Measurements from ENCODE around the gene MCTP1.
"Not testable (repeated sequence)": the region's sequence is repeated elsewhere in the genome, so short reads cannot be mapped to it uniquely, and the experiment has no call there.

The MCTP1 gene

DNA sequence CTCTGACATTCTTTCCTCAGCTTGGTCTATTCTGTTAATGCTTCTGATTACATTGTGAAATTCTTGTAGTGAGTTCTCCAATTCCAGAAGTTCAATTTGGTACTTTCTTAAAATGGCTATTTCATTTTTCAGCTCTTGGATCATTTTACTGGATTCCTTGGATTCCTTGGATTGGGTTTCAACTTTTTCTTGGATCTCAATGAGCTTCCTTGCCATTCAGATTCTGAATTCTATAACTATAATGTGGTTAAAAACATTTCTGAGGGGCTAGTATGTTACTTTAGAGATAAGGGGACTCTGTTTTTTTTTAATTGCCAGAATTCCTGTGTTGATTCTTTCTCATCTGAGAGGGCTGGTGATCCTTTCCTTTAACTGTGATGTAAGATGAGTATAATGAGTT is 136.4 kb downstream of the MCTP1 start:
- Histone ChIP-seq H3K27me3 (ENCODE audit: control insufficient read depth, insufficient read depth, low read length) (no peaks in the 10 kb centered on the region), H3K9ac (ENCODE audit: low read length) (no peak overlapping the region), H3K4me3 (ENCODE audit: low read length) (no peak overlapping the region), H3K9me3 (ENCODE audit: control insufficient read depth, low read depth, low read length) (no peaks in the 10 kb centered on the region), H3K4me1 (ENCODE audit: control insufficient read depth, low read depth, low read length) (no peaks in the 10 kb centered on the region), H3K36me3 (ENCODE audit: control insufficient read depth, low read depth, low read length) (no peaks in the 10 kb centered on the region), H3K27ac (ENCODE audit: low read length) (no peak overlapping the region)

DNA sequence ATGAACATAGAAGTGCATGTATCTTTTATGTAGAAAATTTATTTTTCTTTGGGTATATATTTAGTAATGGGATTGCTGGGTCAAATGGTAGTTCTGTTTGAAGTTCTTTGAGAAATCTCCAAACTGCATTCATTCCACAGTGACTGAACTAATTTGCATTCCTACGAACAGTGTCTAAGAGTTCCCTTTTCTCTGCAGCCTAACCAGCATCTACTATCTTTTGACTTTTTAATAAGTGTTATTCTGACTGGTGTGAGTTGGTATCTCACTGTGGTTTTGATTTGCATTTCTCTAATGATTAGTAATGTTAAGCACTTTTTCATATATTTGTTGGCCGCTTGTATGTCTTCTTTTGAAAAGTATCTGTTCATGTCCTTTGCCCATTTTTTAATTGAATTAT is 141.0 kb downstream of the MCTP1 start:
- not testable (repeated sequence) for H3K36me3 ChIP-seq (ENCODE audit: control insufficient read depth, low read depth, low read length); H3K27me3 ChIP-seq (ENCODE audit: control insufficient read depth, insufficient read depth, low read length); H3K9ac ChIP-seq (ENCODE audit: low read length); H3K27ac ChIP-seq (ENCODE audit: low read length); H3K4me1 ChIP-seq (ENCODE audit: control insufficient read depth, low read depth, low read length); H3K9me3 ChIP-seq (ENCODE audit: control insufficient read depth, low read depth, low read length); H3K4me3 ChIP-seq (ENCODE audit: low read length)

GRCh38 chr5:95142145-95142544 is 142.7 kb downstream of the MCTP1 start:
- no peaks in the 10 kb centered on the region for H3K36me3 ChIP-seq (ENCODE audit: control insufficient read depth, low read depth, low read length)
- H3K9me3 ChIP-seq (ENCODE audit: control insufficient read depth, low read depth, low read length), result no peaks in the 10 kb centered on the region
- no peaks in the 10 kb centered on the region for H3K4me1 ChIP-seq (ENCODE audit: control insufficient read depth, low read depth, low read length)
- H3K4me3 ChIP-seq (ENCODE audit: low read length), result no peak overlapping the region
- no peaks in the 10 kb centered on the region for H3K27me3 ChIP-seq (ENCODE audit: control insufficient read depth, insufficient read depth, low read length)
- H3K27ac ChIP-seq (ENCODE audit: low read length), result no peak overlapping the region
- no peak overlapping the region for H3K9ac ChIP-seq (ENCODE audit: low read length)

DNA sequence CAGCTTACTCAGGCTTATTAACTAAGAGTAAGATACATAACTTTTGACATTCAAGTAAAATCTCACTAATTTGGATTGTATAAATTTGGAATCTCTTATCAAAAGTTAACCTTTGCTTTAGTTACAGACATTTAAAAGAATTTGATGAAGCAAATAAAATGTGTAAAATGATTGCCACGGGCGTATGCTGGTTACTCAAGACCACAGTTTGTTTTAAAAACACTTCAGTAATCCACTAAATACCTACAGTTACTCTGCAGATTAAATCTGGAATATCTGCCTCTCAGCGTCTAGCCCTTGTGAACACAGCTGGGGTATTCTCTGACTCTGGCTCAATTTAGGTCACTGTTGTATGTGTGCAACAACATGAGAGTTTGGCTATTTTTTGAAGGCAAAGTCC is 143.8 kb downstream of the MCTP1 start:
- H3K4me1 ChIP-seq (ENCODE audit: control insufficient read depth, low read depth, low read length), result no peaks in the 10 kb centered on the region

GRCh38 chr5:95134326-95134725 is 150.6 kb downstream of the MCTP1 start:
- Histone ChIP-seq H3K4me3 (ENCODE audit: low read length) (no peak overlapping the region), H3K9me3 (ENCODE audit: control insufficient read depth, low read depth, low read length) (no peaks in the 10 kb centered on the region), H3K36me3 (ENCODE audit: control insufficient read depth, low read depth, low read length) (no peaks in the 10 kb centered on the region), H3K27me3 (ENCODE audit: control insufficient read depth, insufficient read depth, low read length) (no peaks in the 10 kb centered on the region), H3K9ac (ENCODE audit: low read length) (no peak overlapping the region), H3K4me1 (ENCODE audit: control insufficient read depth, low read depth, low read length) (no peaks in the 10 kb centered on the region), H3K27ac (ENCODE audit: low read length) (no peak overlapping the region)

More for the DNA sequence above, 143.8 kb downstream of the MCTP1 start:
- Histone ChIP-seq H3K9me3 (ENCODE audit: control insufficient read depth, low read depth, low read length) (no peaks in the 10 kb centered on the region), H3K27ac (ENCODE audit: low read length) (no peak overlapping the region), H3K9ac (ENCODE audit: low read length) (no peak overlapping the region), H3K4me3 (ENCODE audit: low read length) (no peak overlapping the region), H3K36me3 (ENCODE audit: control insufficient read depth, low read depth, low read length) (no peaks in the 10 kb centered on the region), H3K27me3 (ENCODE audit: control insufficient read depth, insufficient read depth, low read length) (no peaks in the 10 kb centered on the region)

DNA sequence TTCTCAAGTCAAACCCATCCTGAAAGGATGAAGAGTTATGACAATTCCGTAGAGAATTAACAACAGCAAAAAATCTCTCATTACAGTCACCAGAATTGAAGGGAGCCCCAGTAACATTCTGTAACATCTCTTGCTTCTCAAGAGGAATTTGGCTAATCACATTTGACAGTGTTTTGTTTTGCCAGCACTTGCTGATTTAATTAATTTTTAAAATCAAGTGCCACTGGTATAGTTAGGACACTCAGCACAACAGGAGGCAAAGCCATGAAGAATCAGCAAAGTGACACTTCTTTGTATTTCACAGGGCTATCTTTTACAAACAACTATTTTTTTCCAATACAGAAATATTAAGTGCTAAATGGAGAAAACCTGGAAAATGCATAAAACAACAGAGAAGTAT is 152.8 kb downstream of the MCTP1 start:
- Histone ChIP-seq H3K9ac (ENCODE audit: low read length) (no peak overlapping the region), H3K27me3 (ENCODE audit: control insufficient read depth, insufficient read depth, low read length) (no peaks in the 10 kb centered on the region), H3K4me3 (ENCODE audit: low read length) (no peak overlapping the region), H3K9me3 (ENCODE audit: control insufficient read depth, low read depth, low read length) (no peaks in the 10 kb centered on the region), H3K27ac (ENCODE audit: low read length) (no peak overlapping the region), H3K4me1 (ENCODE audit: control insufficient read depth, low read depth, low read length) (no peaks in the 10 kb centered on the region), H3K36me3 (ENCODE audit: control insufficient read depth, low read depth, low read length) (no peaks in the 10 kb centered on the region)

DNA sequence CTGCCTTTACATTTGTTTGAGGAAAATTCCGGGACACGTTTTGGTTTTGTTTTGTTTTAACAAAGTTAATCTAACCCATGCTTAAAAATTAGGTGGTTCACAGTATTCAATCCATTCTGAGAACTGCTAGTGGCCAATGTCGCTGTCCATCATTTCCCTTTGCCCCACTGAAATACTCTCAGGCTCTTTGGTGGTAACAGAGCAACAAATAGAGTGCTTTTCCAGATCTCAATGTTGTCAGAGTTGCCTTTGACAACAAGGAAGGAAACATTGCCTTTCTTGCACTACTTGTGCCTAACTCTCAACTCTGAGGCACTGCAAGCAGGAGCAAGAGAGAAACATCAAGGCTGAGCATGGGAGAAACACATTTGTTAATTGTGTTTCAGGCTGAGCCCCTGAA is 154.0 kb downstream of the MCTP1 start:
- H3K27me3 ChIP-seq (ENCODE audit: control insufficient read depth, insufficient read depth, low read length), result no peaks in the 10 kb centered on the region
- no peaks in the 10 kb centered on the region for H3K9me3 ChIP-seq (ENCODE audit: control insufficient read depth, low read depth, low read length)
- H3K36me3 ChIP-seq (ENCODE audit: control insufficient read depth, low read depth, low read length), result no peaks in the 10 kb centered on the region
- H3K27ac ChIP-seq (ENCODE audit: low read length), result no peak overlapping the region
- H3K9ac ChIP-seq (ENCODE audit: low read length), result no peak overlapping the region
- H3K4me3 ChIP-seq (ENCODE audit: low read length), result no peak overlapping the region
- H3K4me1 ChIP-seq (ENCODE audit: control insufficient read depth, low read depth, low read length), result no peaks in the 10 kb centered on the region

DNA sequence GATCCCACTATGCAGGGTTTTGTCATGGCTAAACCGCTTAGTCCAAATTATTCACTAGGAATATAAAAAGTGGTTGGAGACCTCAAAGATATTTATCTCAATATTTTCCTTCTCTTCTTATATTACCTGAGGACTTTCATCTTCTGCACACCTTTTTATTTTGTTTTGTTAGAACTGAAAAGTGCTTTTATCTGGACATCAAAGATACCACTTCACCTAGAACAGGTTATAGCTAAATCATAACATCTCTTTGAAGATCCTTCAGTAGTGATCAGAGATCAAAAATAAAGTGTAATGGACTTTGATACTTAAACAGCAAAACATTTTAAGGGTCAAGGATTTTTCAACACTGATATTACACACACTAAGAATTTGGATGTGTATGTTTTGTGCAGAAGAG is 160.2 kb downstream of the MCTP1 start:
- no peak overlapping the region for H3K4me3 ChIP-seq (ENCODE audit: low read length)
- H3K9me3 ChIP-seq (ENCODE audit: control insufficient read depth, low read depth, low read length), result no peaks in the 10 kb centered on the region
- no peaks in the 10 kb centered on the region for H3K36me3 ChIP-seq (ENCODE audit: control insufficient read depth, low read depth, low read length)
- H3K27ac ChIP-seq (ENCODE audit: low read length), result no peak overlapping the region
- H3K4me1 ChIP-seq (ENCODE audit: control insufficient read depth, low read depth, low read length), result no peaks in the 10 kb centered on the region
- H3K9ac ChIP-seq (ENCODE audit: low read length), result no peak overlapping the region
- no peaks in the 10 kb centered on the region for H3K27me3 ChIP-seq (ENCODE audit: control insufficient read depth, insufficient read depth, low read length)

GRCh38 chr5:95124101-95124500 is 160.8 kb downstream of the MCTP1 start:
- H3K27me3 ChIP-seq (ENCODE audit: control insufficient read depth, insufficient read depth, low read length), result no peaks in the 10 kb centered on the region
- H3K4me1 ChIP-seq (ENCODE audit: control insufficient read depth, low read depth, low read length), result no peaks in the 10 kb centered on the region
- H3K9me3 ChIP-seq (ENCODE audit: control insufficient read depth, low read depth, low read length), result no peaks in the 10 kb centered on the region
- H3K9ac ChIP-seq (ENCODE audit: low read length), result no peak overlapping the region
- no peaks in the 10 kb centered on the region for H3K36me3 ChIP-seq (ENCODE audit: control insufficient read depth, low read depth, low read length)
- no peak overlapping the region for H3K4me3 ChIP-seq (ENCODE audit: low read length)
- H3K27ac ChIP-seq (ENCODE audit: low read length), result no peak overlapping the region

DNA sequence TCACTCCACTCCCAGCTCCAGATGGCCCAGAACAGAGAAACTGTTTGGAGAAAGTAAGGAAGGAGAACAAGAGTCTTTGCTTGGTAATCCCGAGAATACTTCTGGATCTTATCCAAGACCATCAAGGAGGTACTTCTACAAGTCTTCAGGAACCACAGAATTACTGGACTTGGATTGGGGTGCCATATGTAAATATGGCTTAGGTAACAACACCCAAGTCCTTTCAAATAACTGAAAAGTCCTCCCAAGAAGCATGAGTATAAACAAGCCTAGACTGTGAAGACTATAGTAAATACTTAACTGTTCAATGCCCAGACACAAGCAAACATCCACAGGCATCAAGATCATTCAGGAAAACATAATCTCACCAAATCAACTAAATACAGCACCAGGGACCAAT is 170.0 kb downstream of the MCTP1 start:
- no peaks in the 10 kb centered on the region for H3K27me3 ChIP-seq (ENCODE audit: control insufficient read depth, insufficient read depth, low read length)
- peaks cover 10% of the 10 kb centered on the region for H3K4me1 ChIP-seq (ENCODE audit: control insufficient read depth, low read depth, low read length)
- no peak overlapping the region for H3K27ac ChIP-seq (ENCODE audit: low read length)
- no peaks in the 10 kb centered on the region for H3K9me3 ChIP-seq (ENCODE audit: control insufficient read depth, low read depth, low read length)
- H3K36me3 ChIP-seq (ENCODE audit: control insufficient read depth, low read depth, low read length), result no peaks in the 10 kb centered on the region
- H3K9ac ChIP-seq (ENCODE audit: low read length), result no peak overlapping the region
- no peak overlapping the region for H3K4me3 ChIP-seq (ENCODE audit: low read length)

DNA sequence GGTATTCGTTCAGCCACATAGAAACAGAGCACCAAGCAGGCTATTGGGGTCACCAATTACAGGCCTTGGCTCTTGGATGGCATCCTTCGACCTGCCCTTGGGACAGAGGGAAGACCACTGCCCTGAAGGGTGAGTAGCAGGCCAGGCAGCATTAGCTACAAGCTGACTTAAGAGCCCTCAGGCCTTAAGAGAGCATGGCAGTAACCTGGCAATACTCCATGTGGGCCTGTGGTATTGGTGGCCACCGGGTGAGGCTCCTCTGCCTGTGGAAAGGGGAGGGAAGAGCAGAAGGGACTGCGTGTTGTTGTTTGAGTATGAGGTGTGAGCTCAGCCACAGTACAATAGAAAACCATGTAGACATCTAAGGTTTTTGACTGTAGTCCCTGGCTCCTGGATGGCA is 170.6 kb downstream of the MCTP1 start:
- H3K27me3 ChIP-seq (ENCODE audit: control insufficient read depth, insufficient read depth, low read length), result no peaks in the 10 kb centered on the region
- H3K4me3 ChIP-seq (ENCODE audit: low read length), result no peak overlapping the region
- no peaks in the 10 kb centered on the region for H3K36me3 ChIP-seq (ENCODE audit: control insufficient read depth, low read depth, low read length)
- H3K9ac ChIP-seq (ENCODE audit: low read length), result no peak overlapping the region
- peaks cover 10% of the 10 kb centered on the region for H3K4me1 ChIP-seq (ENCODE audit: control insufficient read depth, low read depth, low read length)
- no peak overlapping the region for H3K27ac ChIP-seq (ENCODE audit: low read length)
- H3K9me3 ChIP-seq (ENCODE audit: control insufficient read depth, low read depth, low read length), result no peaks in the 10 kb centered on the region

GRCh38 chr5:95113489-95113888 is 171.4 kb downstream of the MCTP1 start:
- Histone ChIP-seq H3K27ac (ENCODE audit: low read length) (no peak overlapping the region), H3K4me1 (ENCODE audit: control insufficient read depth, low read depth, low read length) (peaks cover 10% of the 10 kb centered on the region), H3K36me3 (ENCODE audit: control insufficient read depth, low read depth, low read length) (no peaks in the 10 kb centered on the region), H3K9ac (ENCODE audit: low read length) (no peak overlapping the region), H3K9me3 (ENCODE audit: control insufficient read depth, low read depth, low read length) (no peaks in the 10 kb centered on the region), H3K27me3 (ENCODE audit: control insufficient read depth, insufficient read depth, low read length) (no peaks in the 10 kb centered on the region), H3K4me3 (ENCODE audit: low read length) (no peak overlapping the region)

Data from iPS-18a (cell line).